NCI-H2081 (cell line): Measurements from ENCODE around the gene ZNF683.

Source experiments
- DNase-seq, 2 experiments: peaks; one replicate each; lab custom pipeline; 2025; lab: John Stamatoyannopoulos, UW

ZNF683 gene

GRCh38 chr1:26358411-26359384 is 13.9 kb downstream of the ZNF683 start:
- no peak for DNase-seq

GRCh38 chr1:26357121-26357602 is 15.4 kb downstream of the ZNF683 start:
- no peak for DNase-seq

- DNase-seq: no peak
Observed at GRCh38 chr1:26356106-26356505, 16.4 kb downstream of the ZNF683 start.

- no peak for DNase-seq
Observed at GRCh38 chr1:26354972-26355371, 17.6 kb downstream of the ZNF683 start.

GRCh38 chr1:26353976-26354820 is 18.4 kb downstream of the ZNF683 start, which contains the start of gene CRYBG2:
TSS of gene CRYBG2 (minus strand) at chr1:26354130. CDS start at chr1:26346657, 7,473 bp downstream.
- no peak for DNase-seq

GRCh38 chr1:26353210-26353859 is 19.2 kb downstream of the ZNF683 start:
- no peak for DNase-seq

- DNase-seq: no peak
Observed at GRCh38 chr1:26352338-26352679, 20.2 kb downstream of the ZNF683 start.

- DNase-seq: no peak
Observed at GRCh38 chr1:26351590-26352337, 20.8 kb downstream of the ZNF683 start.

- no peak for DNase-seq
Observed at GRCh38 chr1:26350701-26351589, 21.6 kb downstream of the ZNF683 start.

- DNase-seq: no peak
Observed at GRCh38 chr1:26350343-26350700, 22.2 kb downstream of the ZNF683 start.

GRCh38 chr1:26349877-26350244 is 22.7 kb downstream of the ZNF683 start:
- DNase-seq: no peak

- DNase-seq: no peak
Observed at GRCh38 chr1:26349188-26349876, 23.2 kb downstream of the ZNF683 start.

- DNase-seq: no peak
Observed at GRCh38 chr1:26346274-26347033, 26.1 kb downstream of the ZNF683 start.

GRCh38 chr1:26345718-26346117 is 26.8 kb downstream of the ZNF683 start:
- no peak for DNase-seq

GRCh38 chr1:26344147-26344920 is 28.2 kb downstream of the ZNF683 start:
- DNase-seq: no peak

GRCh38 chr1:26340047-26340481 is 32.5 kb downstream of the ZNF683 start:
- no peak for DNase-seq

- DNase-seq: no peak
Observed at GRCh38 chr1:26338670-26339069, 33.9 kb downstream of the ZNF683 start.

GRCh38 chr1:26337625-26338024 is 34.9 kb downstream of the ZNF683 start:
- DNase-seq: no peak
